B cell (primary cell): ENCODE measurements around the gene PGGHG. TPM values are rescaled to one million over a fixed set of nuclear protein-coding genes. Genes with fewer than 3 reads are reported as not detected.
A peak's percentile ranks its signal among the peaks of the same experiment; 100 is the strongest.

Experiments
- ATAC-seq: fragments of 200-7000 bp; cut with Tn5 transposase; one replicate; pipeline ENCODE4 v1.10.0; 2021; ENCODE audit warnings: low read depth, mild to moderate bottlenecking, moderate number of reproducible peaks, moderate library complexity
- CTCF ChIA-PET: fragments of 350-600 bp; sonication (Branson Sonifier 250); formaldehyde crosslinking; loops from one replicate; lab custom pipeline; 2021; ENCODE audit warnings: antibody characterized with exemption, inconsistent platforms; lab: Charles Lee
- POLR2A ChIA-PET: fragments of 350-600 bp; sonication (Branson Sonifier 250); formaldehyde crosslinking; loops from one replicate; lab custom pipeline; 2021; ENCODE audit warnings: antibody characterized with exemption; lab: Charles Lee
- DNase-seq: peaks from one replicate; pipeline ENCODE4 v3.0.0; 2013
- H2AFZ ChIP-seq: 2 replicates; pipeline ENCODE4 v1.6.1; 2012; ENCODE audit warnings: mild to moderate bottlenecking, low read depth, low read length; ENCODE audit not compliant: insufficient read depth, poor library complexity, severe bottlenecking
- H3K27ac ChIP-seq, 2 donors: 1 replicate in 1 of 2; 2 replicates in 1 of 2; pipeline ENCODE4 v1.5.1; 2012 to 2013; ENCODE audit warnings: low read length in 2 of 2, mild to moderate bottlenecking in 2 of 2, moderate library complexity in 1 of 2
- H3K27me3 ChIP-seq, 4 experiments: fragments of 200-600 bp in 1 of 4; sonication (generic) in 1 of 4; replicated peaks in 1 of 4; 1 replicate in 2 of 4; 2 replicates in 2 of 4; pipeline versions ENCODE4 v1.6.1 to v1.7.0; 2013 to 2016; ENCODE audit warnings: low read length in 3 of 4, mild to moderate bottlenecking in 2 of 4, mixed read lengths in 1 of 4, moderate library complexity in 1 of 4; ENCODE audit not compliant: insufficient read depth in 4 of 4, control insufficient read depth in 3 of 4; ENCODE audit errors: control extremely low read depth in 1 of 4
- H3K36me3 ChIP-seq, 2 experiments: replicated peaks in 1 of 2; 1 replicate in 1 of 2; 2 replicates in 1 of 2; pipeline versions ENCODE4 v1.6.1 to v1.7.1; 2013; ENCODE audit warnings: low read length in 1 of 2; ENCODE audit not compliant: insufficient read depth in 2 of 2, control insufficient read depth in 1 of 2; ENCODE audit errors: control extremely low read depth in 1 of 2, extremely low read depth in 1 of 2
- H3K4me1 ChIP-seq, 2 donors: fragments of 200-600 bp in 1 of 2; sonication (generic) in 1 of 2; 1 replicate in 1 of 2; 2 replicates in 1 of 2; pipeline versions ENCODE4 v1.5.1 to v1.6.1; 2013 to 2017; ENCODE audit warnings: low read length in 2 of 2; ENCODE audit not compliant: control insufficient read depth in 2 of 2, insufficient read depth in 2 of 2
- H3K4me2 ChIP-seq: replicated peaks from 2 replicates; pipeline ENCODE3; 2012; ENCODE audit warnings: mild to moderate bottlenecking, low read depth, low read length; ENCODE audit not compliant: poor library complexity, severe bottlenecking
- H3K4me3 ChIP-seq, 5 experiments: fragments of 200-600 bp in 1 of 5; sonication (generic) in 1 of 5; 1 replicate in 3 of 5; 2 replicates in 2 of 5; pipeline versions ENCODE4 v1.5.1 to v1.7.0; 2011 to 2016; ENCODE audit warnings: low read length in 4 of 5, mild to moderate bottlenecking in 4 of 5, low read depth in 2 of 5, control low read depth in 1 of 5, moderate library complexity in 1 of 5; ENCODE audit not compliant: insufficient read depth in 1 of 5; ENCODE audit errors: control extremely low read depth in 1 of 5, extremely low read depth in 1 of 5
- H3K79me2 ChIP-seq: fragments of 200-600 bp; sonication (generic); one replicate; pipeline ENCODE4 v1.6.0; 2016; ENCODE audit warnings: low read length; ENCODE audit not compliant: control insufficient read depth, insufficient read depth
- H3K9ac ChIP-seq: fragments of 200-600 bp; sonication (generic); 2 replicates; pipeline ENCODE4 v1.6.1; 2017; ENCODE audit warnings: mild to moderate bottlenecking, low read length, moderate library complexity
- H3K9me3 ChIP-seq, 3 donors: one replicate each; pipeline versions ENCODE4 v1.6.1 to v1.7.1; 2013; ENCODE audit warnings: low read length in 2 of 3; ENCODE audit not compliant: control insufficient read depth in 2 of 3, insufficient read depth in 1 of 3; ENCODE audit errors: control extremely low read depth in 1 of 3
- H4K20me1 ChIP-seq: 2 replicates; pipeline ENCODE4 v1.6.0; 2012; ENCODE audit warnings: mild to moderate bottlenecking, low read length; ENCODE audit not compliant: insufficient read depth, control insufficient read depth, poor library complexity, severe bottlenecking
- H3K27ac Mint-ChIP-seq: one replicate; pipeline ENCODE4 v1.8.0; 2021; ENCODE audit warnings: mixed read lengths
- H3K27me3 Mint-ChIP-seq: one replicate; pipeline ENCODE4 v1.8.0; 2021; ENCODE audit warnings: mixed read lengths
- H3K4me1 Mint-ChIP-seq: one replicate; pipeline ENCODE4 v1.8.0; 2021; ENCODE audit warnings: mixed read lengths
- H3K4me3 Mint-ChIP-seq: one replicate; pipeline ENCODE4 v1.8.0; 2021; ENCODE audit warnings: mixed read lengths
- H3K9me3 Mint-ChIP-seq: one replicate; pipeline ENCODE4 v1.8.0; 2022; ENCODE audit warnings: mixed read lengths; ENCODE audit not compliant: insufficient read depth
- CTCF ChIP-seq: fragments of 200-600 bp; IDR thresholded peaks from one replicate; pipeline ENCODE4 v1.8.0; 2022; ENCODE audit warnings: antibody characterized with exemption, mild to moderate bottlenecking
- EZH2 ChIP-seq: IDR thresholded peaks from 2 replicates; pipeline ENCODE4 v1.6.1; 2012; ENCODE audit warnings: borderline replicate concordance, low read depth, mild to moderate bottlenecking, moderate library complexity, low read length; ENCODE audit not compliant: insufficient read depth, poor library complexity, severe bottlenecking
- WGBS: methylation state at CpG from one replicate; pipeline ENCODE4 v1.1.5; 2013; ENCODE audit warnings: missing lambda C conversion rate; ENCODE audit not compliant: insufficient coverage; 5-methylcytosine and 5-hydroxymethylcytosine counted together
- intact Hi-C: fragments of 100-400 bp; cut with micrococcal nuclease; formaldehyde crosslinking; loops from one replicate; pipeline ENCODE4 v1.10.0; 2022
- polyA plus RNA-seq: library from polyadenylated mRNA; depleted of rRNA; stranded (reverse); fragments of >200 nt; gene quantifications from 2 replicates; pipeline ENCODE4 v1.2.3, GENCODE V29; 2012
- total RNA-seq, 2 donors: library from RNA; stranded (reverse); fragments of 120-200 nt in 1 of 2; gene quantifications; 1 replicate in 1 of 2; 2 replicates in 1 of 2; pipeline versions ENCODE4 v1.2.3 to v1.2.4, GENCODE V29; 2013 to 2022

The PGGHG gene
- total and polyA plus RNA-seq, 2 donors (not counting 1 experiment from before 2014, with no cell fraction given) = 159 to 264 TPM

- ChIA-PET POLR2A (interaction anchor here (1.2 kb wide), 1 partner anchor 8 kb away, joined by 3 read pairs; no protein-coding TSS in a partner anchor), CTCF (interaction anchor here (1.2 to 1.4 kb wide), 2 partner anchors 12 to 20 kb away, joined by 4 to 5 read pairs; no protein-coding TSS in a partner anchor)
- Histone ChIP-seq H3K27me3 (no peaks in the 10 kb centered on the region), H3K4me1 (peaks cover 33 to 37% of the 10 kb centered on the region in 2 donors), H3K36me3 (no peaks in the 10 kb centered on the region), H3K4me2 (peak overlapping the region; percentile 96), H3K4me3 (no peak overlapping the region), H3K79me2 (peaks cover 11% of the 10 kb centered on the region), H2AFZ (no peak overlapping the region), H3K9ac (no peak overlapping the region), H4K20me1 (no peaks in the 10 kb centered on the region), H3K27ac (peak overlapping the region; percentile 96 to 98), H3K9me3 (peaks cover 0 to 13% (median 5%) of the 10 kb centered on the region in 3 donors)
- Mint-ChIP-seq H3K4me1 (peaks cover 43% of the 10 kb centered on the region), H3K9me3 (peaks cover 2% of the 10 kb centered on the region), H3K4me3 (peak overlapping the region; percentile 10), H3K27me3 (no peaks in the 10 kb centered on the region), H3K27ac (peak overlapping the region; percentile 94)
- DNase-seq (peak; percentile 10), ATAC-seq (no peak)
- TF ChIP-seq CTCF (no peak), EZH2 (no peak)
- 87% methylated on average over 14 of the region's 18 CpGs for WGBS
- intact Hi-C loops = no loop called here
Observed at GRCh38 chr11:270451-271318, 18.2 kb upstream of the PGGHG start.

DNA sequence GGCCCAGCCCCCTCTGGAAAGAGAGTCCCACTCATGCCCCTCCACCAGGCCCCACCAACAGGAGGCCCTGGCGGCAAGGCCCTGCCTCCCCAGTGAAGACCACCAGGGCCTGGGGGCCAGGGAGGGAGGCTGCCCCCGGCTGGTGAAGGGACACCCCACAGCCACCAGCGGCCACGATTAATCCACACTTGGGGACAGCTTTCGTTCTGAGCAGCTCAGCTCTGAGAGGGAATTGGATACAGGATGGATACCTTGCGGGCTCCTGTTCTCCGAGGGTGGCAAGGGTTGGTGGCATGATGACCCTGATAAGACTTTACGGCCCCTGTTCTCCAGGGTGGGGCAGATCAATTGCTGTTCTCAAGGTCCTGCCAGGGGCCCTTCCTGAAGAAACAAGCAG lies 17.6 kb upstream of the PGGHG start:
- H4K20me1 ChIP-seq = no peaks in the 10 kb centered on the region
- H3K9ac ChIP-seq = no peak overlapping the region
- Mint-ChIP-seq H3K9me3 (peaks cover 2% of the 10 kb centered on the region), H3K27ac (no peak overlapping the region), H3K4me1 (peaks cover 46% of the 10 kb centered on the region), H3K27me3 (no peaks in the 10 kb centered on the region), H3K4me3 (no peak overlapping the region)
- no peak overlapping the region for H3K4me3 ChIP-seq
- no peak overlapping the region for H2AFZ ChIP-seq
- DNase-seq (no peak), ATAC-seq (no peak)
- CTCF ChIA-PET = interaction anchor here (1.2 to 1.4 kb wide), 2 partner anchors 11 to 21 kb away, joined by 4 to 5 read pairs; no protein-coding TSS in a partner anchor
- peaks cover 11% of the 10 kb centered on the region for H3K79me2 ChIP-seq
- H3K27me3 ChIP-seq = no peaks in the 10 kb centered on the region
- peaks cover 0 to 9% (median 3%) of the 10 kb centered on the region in 3 donors for H3K9me3 ChIP-seq
- 97% methylated on average over 7 of the region's 8 CpGs for WGBS
- H3K27ac ChIP-seq = no peak overlapping the region
- POLR2A ChIA-PET = interaction anchor here (1.2 kb wide), 1 partner anchor 8 kb away, joined by 3 read pairs; no protein-coding TSS in a partner anchor
- peaks cover 33 to 37% of the 10 kb centered on the region in 2 donors for H3K4me1 ChIP-seq
- no peaks in the 10 kb centered on the region for H3K36me3 ChIP-seq
- intact Hi-C loops = no loop called here
- TF ChIP-seq CTCF (no peak), EZH2 (no peak)
- no peak overlapping the region for H3K4me2 ChIP-seq
